Measurements from ENCODE around the gene SENP2.

DNA sequence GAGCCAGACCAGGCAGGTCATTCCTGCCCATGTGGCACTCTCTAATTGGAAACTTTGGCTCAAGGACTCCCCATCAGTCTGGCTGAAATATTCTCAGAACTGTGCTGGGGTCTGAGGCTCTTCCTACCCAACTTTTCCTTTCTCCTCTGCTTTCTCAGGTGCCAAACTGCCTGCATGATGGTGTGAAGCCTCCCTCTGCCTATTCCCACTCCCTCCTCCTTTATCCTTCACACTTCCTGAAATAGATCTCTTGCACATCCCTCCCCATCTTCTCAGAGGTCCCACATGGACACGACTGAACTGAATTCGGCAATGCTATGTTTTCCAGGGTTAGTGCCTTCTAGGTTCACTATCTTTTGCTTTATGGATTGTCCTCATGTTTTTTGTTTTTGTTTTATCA, 46.2 kb upstream of the SENP2 start:
- TF ChIP-seq, protein P1, sequence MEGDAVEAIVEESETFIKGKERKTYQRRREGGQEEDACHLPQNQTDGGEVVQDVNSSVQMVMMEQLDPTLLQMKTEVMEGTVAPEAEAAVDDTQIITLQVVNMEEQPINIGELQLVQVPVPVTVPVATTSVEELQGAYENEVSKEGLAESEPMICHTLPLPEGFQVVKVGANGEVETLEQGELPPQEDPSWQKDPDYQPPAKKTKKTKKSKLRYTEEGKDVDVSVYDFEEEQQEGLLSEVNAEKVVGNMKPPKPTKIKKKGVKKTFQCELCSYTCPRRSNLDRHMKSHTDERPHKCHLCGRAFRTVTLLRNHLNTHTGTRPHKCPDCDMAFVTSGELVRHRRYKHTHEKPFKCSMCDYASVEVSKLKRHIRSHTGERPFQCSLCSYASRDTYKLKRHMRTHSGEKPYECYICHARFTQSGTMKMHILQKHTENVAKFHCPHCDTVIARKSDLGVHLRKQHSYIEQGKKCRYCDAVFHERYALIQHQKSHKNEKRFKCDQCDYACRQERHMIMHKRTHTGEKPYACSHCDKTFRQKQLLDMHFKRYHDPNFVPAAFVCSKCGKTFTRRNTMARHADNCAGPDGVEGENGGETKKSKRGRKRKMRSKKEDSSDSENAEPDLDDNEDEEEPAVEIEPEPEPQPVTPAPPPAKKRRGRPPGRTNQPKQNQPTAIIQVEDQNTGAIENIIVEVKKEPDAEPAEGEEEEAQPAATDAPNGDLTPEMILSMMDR (IDR thresholded peaks at IDR 0.05): no peak
- TF ChIP-seq NFIC (IDR thresholded peaks at IDR 0.05; ENCODE audit: borderline replicate concordance): no peak
- no peak for TF ChIP-seq ELF1 (IDR thresholded peaks at IDR 0.05)
- TF ChIP-seq, protein P2, sequence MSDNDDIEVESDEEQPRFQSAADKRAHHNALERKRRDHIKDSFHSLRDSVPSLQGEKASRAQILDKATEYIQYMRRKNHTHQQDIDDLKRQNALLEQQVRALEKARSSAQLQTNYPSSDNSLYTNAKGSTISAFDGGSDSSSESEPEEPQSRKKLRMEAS (IDR thresholded peaks at IDR 0.05; ENCODE audit: low read depth): no peak

All from SK-N-SH (cell line).